Activated T-helper 9 cell treated with anti-CD3 and anti-CD28 coated beads, Interleukin-2, amount 50 U/mL, for 16 hours (primary cell): ENCODE measurements around the gene CSPG5.

Source experiments
- DNase-seq: peaks from one replicate; pipeline ENCODE4 v3.0.0-alpha.2; 2020; ENCODE audit warnings: low read depth

Gene CSPG5

DNA sequence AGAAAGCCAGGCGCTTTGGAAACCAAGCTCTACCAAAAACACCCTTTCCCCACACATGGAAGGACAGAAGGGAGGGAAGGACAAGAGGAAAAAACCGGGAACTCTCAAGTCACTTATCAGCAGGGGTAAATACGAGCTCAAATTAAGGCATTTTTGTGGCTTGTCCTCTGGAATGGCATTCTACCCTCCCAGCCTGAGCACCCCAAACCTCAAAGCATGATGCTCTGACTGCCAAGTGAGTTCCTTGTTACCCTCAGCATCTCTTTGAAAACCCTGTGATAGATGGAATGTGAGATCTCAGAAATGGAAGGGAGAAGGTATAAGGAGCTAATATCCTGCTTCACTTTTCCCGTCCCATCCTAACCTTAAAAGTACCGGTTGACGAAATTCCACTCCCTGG, 8.1 kb upstream of the CSPG5 start:
- DNase-seq = no peak

DNA sequence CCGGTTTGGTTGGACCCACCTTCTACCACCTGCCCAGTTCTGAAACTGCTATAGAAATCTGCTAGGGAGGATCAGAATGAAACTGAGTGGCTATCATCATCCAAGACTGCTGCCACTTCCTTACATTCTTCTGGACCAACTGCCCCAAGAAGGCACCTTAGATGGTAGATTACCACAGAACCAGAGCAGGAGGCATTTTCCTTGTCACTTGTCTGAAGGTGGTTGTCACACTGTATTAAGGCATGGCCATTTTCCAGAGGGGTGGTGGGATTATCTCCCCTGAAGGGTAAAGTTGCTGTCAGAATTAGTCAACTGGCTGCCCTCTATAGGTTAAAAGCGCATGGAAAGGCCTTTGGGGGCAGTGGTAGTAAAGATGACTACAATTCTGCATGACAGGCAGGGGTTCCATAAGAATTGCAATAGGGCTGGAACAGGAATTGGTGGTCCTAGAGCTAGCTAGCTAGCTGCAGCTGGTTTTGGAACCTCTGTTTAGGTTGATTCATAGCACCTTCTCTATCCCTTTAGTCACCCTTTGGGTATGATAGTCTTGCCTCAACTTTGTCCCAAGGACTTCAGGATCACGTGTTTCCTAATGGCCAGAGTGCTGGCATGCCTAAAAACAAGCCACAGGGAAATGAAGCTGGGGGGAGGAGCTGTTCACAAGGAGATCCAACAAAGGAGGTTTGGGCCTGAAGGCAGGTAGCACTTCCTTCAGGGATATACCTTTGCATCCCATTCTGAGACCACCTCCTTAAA, 4.8 kb upstream of the CSPG5 start:
- no peak for DNase-seq

DNA sequence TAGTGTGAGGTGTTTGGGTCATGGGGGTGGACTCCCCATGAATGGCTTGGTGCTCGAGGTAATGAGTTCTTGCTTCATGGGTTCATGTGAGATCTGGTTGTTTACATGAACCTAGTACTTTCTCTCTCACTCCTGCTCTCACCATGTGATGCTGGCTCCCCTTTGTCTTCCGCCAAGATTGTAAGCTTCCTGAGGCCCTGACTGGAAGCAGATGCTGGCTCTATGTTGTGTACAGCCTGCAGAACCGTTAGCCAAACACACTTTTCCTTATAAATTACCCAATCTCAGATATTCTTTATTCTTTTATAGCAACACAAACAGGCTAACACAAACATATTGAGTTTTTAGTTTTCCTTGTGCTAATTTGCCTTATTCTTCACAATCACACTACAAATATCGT, 3.2 kb upstream of the CSPG5 start:
- DNase-seq = no peak

DNA sequence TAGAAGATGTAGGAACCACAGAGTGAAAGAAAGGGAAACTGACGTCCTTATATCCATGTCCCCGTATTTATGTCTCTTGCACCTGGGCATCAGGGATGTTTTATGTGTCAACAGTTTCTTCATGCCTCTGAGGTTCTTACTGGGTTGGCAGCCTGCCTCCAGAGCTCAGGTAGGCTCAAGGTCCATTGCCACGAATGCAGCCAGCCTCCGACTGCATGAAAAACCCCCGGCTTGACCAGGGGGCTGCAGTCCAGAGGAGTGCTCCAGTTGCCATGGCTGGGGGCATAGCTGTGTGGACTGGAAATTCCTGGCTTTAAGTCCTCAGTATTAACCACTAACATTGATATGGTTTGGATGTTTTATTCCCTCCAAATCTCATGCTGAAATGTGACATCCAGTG, 2.8 kb upstream of the CSPG5 start:
- DNase-seq = no peak

DNA sequence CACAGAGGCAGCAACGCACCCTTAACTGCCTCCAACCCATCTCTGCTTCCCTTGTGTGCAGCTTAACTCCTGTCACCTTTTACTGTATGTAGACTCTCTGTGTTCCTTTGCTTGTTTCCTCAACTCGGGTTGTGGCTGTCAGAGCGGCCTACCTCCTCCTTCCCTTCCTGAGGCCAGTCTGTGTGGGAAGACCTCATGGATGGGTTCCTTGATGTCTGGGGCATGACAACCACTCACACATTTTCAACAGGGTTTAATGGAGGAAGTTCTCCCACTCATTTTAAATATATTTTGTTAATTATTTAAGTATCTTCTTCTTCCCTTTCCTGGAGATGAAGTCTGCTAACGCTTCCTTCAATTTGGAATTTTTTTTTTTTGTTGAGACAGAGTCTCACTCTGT, 1.8 kb upstream of the CSPG5 start:
- DNase-seq = no peak

DNA sequence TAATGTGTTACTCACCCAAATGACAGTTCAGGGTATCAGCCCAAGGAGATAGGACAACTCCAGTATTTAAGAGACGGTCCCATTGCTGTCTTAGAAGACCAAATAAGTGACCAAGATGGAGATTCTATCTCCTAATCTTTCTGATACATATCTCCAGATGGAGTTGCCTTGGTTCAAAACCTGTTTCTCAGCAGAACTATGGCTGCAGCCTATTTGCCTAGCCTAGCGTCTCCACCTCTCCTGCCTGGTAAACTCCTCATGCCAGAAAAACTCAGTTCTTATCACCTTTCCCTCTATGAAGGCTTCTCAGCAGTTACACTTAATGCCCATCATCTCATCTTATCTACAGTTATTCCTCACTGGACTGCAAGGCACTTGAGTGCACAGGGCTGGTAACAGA, 1.2 kb upstream of the CSPG5 start:
- no peak for DNase-seq

DNA sequence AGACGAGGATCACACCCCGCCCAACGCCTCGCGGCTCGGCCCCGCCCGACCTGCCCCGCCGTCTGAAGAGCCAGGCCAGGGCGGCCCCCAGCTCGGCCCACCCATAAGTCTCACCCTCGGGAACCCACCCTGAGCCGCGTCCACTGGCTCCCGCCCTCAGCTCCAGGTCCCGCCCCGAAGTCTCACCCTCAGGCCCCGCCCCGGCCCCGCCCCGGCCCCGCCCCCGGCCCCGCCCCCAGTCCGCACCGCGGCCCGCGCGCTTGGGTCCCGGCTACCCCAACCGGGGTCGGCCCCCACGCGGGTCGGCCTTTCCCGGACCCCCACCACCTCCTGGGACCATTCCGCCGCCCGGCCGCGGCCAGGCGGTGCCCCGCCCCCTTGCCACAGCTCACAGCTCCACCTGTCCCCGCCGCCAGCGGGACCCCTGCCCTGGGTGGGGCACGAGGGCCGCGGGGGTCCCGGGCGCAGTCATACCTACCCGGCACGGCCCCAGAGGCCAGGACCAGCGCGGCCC, 489 bp downstream of the CSPG5 start:
- peak; percentile 25 for DNase-seq

DNA sequence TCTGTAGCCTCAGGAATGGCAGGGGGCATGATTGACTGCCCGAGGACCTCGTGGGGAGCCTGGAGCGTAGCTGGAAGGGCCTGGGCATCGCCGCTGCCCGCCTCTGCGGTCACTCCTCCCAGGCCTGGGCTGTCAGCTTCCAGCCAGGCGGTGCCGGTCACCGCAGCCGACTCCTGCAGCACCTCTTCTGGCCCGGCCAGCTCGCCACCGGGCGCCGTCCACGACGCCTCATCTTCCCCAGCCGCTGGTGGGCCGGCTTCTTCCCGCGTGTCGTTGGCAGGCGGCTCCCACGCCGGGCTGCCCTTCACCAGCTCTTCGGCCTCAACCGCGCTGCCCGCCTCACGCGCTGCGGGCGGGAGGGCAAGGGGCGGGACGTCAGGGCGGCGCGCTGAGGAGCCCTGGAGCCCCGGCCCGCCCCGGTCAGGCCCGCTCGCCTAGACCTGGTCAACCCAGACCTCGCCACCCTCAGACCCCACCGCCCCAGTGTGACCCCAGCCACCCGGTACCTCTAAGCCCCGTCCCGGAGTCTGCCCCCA, 1.0 kb downstream of the CSPG5 start:
- DNase-seq = no peak

DNA sequence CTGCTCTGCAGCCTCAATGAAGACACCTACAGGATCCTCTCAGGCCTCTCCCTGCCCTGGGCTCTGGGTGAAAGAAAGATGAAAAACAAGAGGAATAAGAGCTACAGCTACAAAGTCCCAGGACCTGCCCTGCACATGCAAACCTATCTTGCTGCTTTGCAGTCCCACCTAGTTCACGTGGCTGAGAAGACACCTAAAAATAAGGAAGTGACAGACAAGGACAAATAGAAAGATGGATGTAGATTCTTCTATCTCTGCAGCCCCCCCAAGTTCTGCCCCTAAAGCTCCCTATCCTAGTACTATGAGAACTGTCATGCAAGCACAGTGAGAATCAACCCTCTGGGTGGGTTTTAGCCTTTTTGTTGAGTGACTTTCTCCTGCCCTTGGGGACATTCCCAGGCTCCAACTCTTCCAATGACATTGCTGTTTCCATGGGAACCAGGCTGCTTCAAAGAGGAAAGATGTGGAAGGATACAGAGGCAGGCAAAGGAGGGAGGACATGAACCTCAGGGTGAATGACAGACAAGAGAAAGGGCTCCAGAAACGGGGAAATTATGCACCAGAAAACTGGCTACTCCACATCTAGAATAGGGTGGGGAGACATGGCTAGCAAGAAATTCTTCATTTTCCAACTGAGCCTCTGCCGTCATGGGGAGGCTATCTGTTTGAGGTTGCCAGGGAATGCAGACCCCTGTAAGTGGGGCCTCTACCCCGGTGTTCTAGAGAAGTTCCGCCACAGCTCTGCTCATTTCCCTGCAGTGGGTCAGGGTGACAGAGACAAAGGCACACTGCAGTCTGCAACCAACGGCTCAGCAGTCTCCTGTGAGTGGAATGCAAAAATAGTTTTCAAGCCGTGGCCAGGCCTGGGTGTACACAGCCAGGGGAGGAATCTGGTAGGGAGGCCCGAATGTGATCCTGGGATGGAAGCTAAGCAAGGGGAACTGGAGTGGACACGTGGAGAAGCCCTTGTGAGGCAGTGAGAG, 5.2 kb downstream of the CSPG5 start:
- no peak for DNase-seq

DNA sequence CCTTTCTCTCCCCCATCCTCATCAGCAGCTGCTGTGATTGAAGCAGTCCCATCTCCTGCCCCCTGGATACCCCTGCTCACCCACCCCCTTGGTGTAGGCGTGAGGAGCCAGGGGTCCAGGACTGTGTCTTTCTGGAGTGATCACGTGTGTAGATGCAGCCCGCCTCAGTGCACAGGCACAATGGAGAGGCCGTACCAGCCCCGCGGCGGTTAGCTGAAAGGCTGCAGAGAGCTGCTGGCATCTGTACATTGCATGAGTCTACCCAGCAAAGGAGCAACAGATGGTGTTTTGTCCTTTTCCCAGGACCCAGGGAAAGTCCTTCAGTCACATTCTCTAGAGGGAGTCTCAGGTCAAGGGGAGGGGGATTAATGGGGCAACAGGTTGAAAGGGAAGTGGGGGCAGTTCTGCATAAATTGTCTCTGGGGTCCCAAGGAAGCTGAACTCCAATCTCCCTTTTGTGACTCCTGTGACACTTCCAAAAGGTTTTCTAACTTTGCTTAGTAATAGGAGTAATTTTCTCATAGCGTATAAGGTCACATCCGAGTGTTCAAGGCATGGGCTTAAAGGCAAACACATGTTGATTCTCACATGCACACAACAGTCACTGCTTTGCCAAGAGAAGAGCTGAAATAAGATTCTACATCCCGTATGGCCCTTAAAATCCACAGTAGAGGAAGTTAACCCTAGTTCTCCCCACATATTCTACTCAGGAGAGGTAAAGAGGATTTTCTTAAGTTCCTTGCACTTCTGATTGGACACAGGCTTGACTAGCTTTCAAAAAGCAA, 7.1 kb downstream of the CSPG5 start:
- DNase-seq = no peak

DNA sequence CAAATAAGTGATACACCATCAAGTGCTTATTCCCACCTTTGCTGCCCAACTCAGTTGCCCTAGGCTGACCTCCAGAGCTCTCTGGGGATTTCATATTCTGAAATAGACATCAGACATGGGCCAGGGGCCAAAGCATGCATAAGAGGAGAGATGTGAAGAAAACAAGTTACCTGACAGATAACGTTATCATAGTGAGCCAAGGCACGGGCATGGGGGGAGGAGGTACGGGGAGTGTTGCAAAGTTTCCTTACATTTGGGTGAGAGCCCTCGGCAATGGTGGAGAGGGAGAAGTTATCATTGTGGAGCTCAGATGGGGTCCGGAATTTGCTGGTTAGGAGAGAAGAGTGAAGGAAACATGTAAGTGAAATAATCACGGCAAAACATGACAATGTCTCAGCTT, 9.8 kb downstream of the CSPG5 start:
- DNase-seq = no peak

DNA sequence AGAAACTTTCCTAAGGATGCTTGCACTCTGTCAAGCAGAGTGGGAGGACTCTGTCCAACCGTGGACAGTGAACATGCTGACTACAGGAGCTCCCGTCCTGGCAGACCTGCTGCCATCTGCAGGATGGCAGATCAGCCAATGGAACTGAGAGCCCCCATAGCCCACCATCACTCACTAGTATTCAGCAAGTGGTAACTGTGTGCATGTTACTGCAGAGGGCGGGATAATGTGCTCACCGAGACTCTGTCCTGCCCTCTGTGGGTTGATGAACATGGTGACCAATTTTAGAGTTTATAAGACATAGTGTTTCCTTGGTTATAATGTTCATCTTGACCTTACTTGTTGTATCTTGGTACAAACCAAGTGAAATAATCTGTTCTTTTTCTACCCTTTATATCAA, 11.5 kb downstream of the CSPG5 start:
- DNase-seq = no peak

DNA sequence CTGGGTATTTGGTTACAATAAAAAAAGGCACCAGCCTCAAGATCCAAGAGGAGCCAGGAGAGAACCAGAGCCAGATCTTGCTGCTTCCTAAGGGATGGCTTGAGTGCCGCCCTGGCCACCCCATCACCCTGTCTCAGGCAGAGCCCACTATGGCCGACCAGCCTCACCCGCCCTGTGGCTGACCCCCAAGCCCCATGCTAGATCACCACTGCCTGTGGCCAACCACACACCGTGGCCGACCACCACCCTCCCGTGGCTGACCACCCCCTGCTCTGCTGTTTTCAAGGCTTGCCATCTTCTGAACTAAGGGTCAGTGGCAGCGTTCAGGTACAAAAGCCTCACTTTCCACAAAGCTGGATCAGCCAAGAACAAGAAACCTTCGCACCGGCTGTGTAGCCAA, 12.0 kb downstream of the CSPG5 start:
- no peak for DNase-seq

DNA sequence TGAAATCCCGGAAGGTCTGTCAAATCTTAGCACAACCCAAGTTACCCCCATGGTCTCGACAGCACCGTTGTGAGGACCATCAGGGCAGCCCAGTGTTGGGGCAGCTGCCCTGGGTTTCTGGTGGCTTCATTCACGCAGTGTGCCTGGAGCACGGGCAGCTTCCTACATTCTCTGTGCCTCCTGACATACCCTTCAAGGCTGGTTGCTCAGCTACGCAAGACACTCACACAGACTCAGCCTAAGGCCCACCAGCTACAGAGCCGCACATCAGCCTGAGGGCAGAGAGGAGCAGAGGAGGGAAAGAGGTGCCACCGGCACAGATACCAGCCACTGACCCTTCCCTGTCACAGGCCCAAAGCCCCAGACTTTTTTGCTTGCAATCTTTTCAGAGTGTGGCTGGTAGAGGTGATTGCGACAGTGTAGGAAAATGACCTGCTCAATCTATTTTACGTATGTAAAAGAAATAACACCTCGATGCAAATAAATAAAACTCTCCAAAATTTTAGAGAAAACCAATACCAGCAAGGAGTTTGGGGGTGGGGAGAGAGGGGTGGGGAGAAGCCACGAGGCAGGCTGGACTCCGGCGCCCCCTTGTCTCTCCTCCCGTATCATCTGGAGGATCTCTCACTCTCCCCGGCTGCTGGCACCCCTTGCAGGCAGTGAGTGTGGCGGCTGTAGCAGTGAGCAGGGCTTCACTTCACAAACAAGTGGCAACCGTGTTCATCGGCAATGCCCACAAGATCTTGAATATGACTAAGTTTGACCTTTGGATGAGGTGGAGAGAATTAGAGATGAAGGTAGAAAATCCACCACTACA, 12.7 kb downstream of the CSPG5 start:
- DNase-seq = no peak

DNA sequence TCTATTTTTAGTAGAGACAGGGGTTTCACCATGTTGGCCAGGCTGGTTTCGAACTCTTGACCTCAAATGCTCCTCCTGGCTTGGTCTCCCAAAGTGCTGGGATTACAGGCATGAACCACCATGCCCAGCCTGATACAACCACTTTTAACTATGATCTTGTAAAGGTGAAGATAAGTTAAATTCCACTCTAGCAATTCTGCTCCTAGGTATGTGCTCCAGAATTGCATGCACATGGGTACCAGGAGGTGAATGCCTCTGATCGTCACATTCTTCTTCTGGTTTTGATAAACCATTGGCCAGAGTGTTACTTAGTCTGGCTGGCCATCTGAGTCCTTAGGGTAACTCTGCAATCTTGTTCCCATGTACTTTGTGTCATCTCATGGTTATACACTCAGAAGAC, 22.3 kb downstream of the CSPG5 start:
- no peak for DNase-seq

DNA sequence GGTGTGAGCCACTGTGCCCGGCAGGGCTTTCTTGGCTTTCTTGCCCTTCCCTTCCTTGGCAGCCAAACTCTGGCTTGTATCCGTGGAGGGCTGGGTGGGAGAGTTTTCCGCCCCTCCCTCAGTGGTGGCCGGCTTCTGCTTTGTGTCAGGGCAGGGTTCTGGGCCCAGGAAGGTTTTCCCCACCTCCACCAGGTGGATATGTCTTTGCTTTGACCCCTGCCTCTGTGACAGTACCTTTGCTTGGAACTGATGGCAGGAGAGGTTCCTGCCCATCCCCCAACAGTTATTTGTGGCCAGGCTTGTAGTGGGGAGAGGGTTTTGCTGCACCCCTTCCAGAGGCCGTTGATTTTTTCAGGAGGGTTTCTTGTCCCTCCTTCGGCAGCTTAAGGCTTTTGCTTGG, 24.3 kb downstream of the CSPG5 start:
- no peak for DNase-seq

DNA sequence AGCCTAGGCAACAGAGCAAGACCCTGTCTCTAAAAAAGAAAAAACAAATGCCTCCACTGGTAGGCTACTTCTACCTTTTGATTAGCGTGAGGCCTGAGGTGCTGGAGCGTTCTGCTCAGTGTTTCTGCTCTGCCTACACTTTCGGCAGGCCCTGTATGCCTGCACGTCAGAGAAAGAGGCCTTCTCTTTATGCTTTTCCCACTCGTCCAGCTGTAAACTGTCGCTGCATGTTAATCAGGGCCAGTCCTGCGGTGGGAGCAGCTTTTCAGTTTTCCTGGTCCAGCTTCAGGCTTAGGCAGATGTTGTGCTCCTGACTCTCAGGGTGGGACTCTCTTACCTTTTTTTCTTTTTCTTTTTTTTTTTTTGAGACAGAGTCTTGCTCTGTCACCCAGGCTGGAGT, 25.3 kb downstream of the CSPG5 start:
- DNase-seq = no peak

DNA sequence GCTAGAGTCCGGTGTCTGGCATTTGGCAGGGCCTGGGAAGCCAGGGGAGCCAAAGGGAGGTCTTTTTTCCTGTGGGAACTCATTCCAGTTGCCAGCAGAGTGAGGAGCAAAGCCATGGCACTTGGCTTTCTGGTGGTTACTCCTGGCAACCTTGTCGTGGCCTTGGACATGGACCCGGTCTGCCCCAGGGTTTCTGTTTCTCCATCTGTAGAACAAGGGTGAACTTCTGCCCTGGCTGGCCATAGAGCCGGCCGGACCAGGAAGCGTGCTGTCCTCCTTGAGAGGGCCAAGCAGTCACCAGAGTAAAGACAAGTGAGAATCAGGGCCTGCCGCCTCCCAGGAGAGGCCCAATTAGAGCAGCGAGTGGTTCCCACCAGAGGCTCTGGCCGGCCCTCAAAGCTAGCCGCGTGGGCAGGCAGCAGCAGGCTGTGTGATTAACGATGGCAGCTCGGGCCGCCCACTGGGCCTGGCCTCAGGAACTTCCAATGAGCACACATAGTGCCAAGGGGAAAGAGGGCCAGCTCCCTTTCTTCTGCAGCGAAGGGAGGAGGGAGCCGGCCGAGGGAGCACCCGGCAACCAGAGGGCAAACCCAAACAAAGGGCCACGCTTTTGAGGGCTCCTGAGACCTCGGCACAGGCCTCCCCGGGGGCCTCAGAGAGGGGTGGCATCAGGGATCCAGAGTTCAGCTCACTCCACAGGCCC, 36.0 kb downstream of the CSPG5 start:
- DNase-seq = no peak

DNA sequence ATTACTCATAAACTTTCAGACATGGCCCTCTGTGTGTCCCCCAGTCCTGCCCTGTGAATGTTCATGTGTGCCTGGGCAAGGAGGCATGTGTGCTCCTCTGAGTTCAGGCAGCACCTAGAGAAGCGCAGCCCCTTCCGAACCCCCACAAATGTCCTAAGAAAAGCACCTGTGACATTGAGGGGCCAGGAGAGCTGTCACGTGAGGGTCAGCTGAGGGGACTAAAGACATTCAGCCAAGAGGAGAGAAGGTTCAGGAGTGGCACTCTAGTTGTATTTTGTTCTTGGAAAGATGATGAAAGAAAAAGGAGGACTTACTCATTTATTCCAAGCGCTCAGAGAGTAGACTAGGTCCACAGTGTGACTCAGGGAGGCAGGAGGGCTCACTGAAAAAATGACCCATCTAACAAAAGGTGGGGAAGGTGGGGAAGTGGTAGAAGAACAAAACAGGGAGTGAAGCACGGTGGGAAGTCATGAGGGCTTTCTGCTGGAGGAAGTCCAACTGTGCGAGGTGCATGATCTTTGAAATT, 37.0 kb downstream of the CSPG5 start:
- no peak for DNase-seq

DNA sequence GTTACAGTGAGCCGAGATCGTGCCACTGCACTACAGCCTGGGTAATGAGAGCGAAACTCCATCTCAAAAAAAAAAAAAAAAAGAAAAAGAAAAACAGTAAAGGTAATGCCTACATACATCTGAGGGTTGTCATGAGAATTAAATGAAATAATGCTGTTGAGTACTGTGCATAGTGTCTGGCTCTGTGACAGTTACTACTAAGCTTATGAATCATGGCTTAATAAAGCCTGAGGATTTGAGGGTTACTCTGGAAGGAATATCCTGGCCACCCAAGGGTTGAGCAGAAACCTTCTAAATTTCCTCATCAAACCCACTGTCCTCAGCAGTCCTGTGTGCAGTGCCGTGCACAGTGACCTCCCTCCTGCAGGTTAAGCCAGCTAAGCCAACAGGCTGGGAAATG, 38.4 kb downstream of the CSPG5 start:
- no peak for DNase-seq
